ENCODE measurements around the gene LY6G6D.

The LY6G6D gene

DNA sequence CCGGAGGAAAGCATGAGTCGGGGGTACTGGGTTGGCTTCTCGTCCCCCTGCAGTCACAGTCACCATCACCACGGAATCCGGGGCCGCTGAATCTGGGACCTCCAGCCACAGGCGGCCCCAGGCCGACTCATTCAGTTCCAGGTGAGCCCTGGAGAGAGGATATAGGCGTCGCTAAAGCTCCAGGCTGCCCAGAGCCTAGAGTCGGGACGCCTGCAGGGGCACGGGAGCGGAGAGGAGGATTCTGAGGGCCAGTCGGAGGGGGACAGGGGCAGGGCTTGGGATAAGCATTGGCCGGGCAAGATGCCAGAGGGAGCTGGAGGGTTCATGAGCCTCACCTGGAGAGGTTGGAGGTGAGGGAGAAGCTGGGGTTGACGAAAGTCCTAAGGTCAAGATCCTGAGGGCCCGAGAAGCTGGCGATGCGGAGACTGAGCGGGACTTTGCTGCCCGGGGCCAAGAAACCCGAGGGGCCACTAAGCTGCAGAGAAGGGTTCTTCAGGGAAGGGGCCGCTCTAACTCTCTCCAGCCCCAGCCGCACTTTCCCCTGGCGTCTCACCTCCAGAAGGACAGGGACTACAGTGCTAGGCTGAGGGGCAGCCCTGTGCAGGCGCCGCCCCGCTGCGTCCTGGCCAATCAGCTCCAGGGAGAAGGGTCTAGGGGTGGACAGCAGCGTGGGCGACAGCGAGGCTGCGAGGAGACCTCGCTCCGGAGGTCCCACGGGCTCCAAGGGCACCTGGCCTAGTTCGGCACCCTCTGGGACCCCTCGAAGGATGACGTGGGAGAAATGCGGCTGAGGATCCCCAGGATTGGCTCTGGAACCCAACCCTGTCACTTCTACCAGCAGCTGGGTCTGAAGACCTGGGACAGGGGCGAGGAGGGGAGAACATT lies 51.0 kb downstream of the LY6G6D start:
- no peak for DNase-seq

DNA sequence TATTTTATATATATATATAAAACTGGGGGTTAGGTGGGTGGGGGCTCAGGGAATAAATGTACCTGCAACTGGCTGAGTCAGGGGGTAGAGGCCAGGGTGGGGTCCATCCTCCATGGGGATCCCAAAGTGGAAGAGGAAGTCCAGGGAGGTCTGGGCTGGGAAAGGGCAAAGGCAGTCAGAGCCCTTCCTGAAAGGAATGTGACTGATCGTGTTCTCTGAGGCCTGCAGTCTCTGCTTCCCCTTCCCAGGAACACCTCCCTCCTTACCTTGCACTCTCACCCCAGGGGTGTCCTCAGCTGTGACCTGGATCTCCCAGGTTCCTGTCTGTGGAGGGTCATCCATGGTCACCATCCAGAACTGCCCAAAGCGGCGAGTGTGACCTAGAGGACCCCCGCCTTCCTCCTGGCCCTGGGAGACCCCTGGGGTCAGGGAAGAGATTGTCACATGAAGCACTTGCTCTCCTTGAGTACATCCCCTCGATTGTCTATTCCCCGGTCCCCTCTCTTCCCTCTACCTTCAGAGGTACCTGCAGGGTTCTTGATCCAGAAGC lies 52.0 kb downstream of the LY6G6D start:
- DNase-seq, result no peak
